ENCODE results near the gene ZBTB7C. TPM values are rescaled to one million over a fixed set of nuclear protein-coding genes. Genes with fewer than 3 reads are reported as not detected.

ZBTB7C gene
- total and polyA plus RNA-seq, 9 of the 15 experiments (the other 6 are each of a cell fraction or from before 2014, with no cell fraction given): not detected

DNA sequence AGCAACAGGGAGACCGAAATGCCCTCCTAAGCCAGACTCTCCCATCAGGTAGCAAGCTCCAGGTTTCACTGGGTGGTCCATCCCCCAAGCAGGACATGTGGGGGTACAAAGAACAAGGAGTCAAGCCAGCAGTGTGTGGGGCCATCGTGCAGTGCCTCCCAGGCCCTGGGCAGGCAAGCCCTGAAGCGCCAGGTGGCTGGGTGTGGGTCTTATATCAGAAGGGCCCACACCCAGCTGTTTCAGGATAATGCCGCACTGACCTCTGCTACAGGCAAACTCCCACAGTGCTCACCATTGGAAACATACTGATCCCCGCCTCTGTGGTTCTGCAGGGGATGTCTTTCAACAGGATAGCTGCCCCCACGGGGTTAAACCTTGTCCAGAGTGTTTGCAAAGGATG is 304.5 kb downstream of the ZBTB7C start (continued):
- TF ChIP-seq, protein P1, sequence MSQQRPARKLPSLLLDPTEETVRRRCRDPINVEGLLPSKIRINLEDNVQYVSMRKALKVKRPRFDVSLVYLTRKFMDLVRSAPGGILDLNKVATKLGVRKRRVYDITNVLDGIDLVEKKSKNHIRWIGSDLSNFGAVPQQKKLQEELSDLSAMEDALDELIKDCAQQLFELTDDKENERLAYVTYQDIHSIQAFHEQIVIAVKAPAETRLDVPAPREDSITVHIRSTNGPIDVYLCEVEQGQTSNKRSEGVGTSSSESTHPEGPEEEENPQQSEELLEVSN (IDR thresholded peaks at IDR 0.05; ENCODE audit: borderline replicate concordance in 1 of 2, extremely low read depth in 1 of 2, insufficient read depth in 1 of 2, insufficient read length in 1 of 2, low read depth in 1 of 2, low read length in 1 of 2, poor library complexity in 1 of 2, severe bottlenecking in 1 of 2): no peak
- TF ChIP-seq REST (IDR thresholded peaks at IDR 0.05; ENCODE audit: borderline replicate concordance): no peak
- no peak for TF ChIP-seq REST (CRISPR knock-in tag; IDR thresholded peaks at IDR 0.05; ENCODE audit: low read depth)

Data from K562 (cell line).